Keratinocyte (primary cell): ENCODE data around the gene PLD5.

ENCODE experiments used
- CTCF ChIP-seq, 3 experiments: IDR thresholded peaks in 1 of 3; conservative IDR thresholded peaks in 1 of 3; optimal IDR thresholded peaks in 1 of 3; 2 replicates in 2 of 3; 3 replicates in 1 of 3; pipeline versions ENCODE3 to v1.5.1; 2011; ENCODE audit warnings: low read length in 3 of 3, mild to moderate bottlenecking in 3 of 3, moderate library complexity in 2 of 3, control low read depth in 1 of 3, inconsistent platforms in 1 of 3; ENCODE audit not compliant: insufficient read depth in 2 of 3; ENCODE audit errors: extremely low read depth in 1 of 3
- EZH2 ChIP-seq: IDR thresholded peaks from one replicate; pipeline ENCODE4 v1.6.1; 2012; ENCODE audit warnings: inconsistent platforms, mild to moderate bottlenecking, low read length, moderate library complexity

GRCh38 chr1:242196101-242196500 lies 328.4 kb downstream of the PLD5 start:
- TF ChIP-seq CTCF (optimal IDR thresholded peaks at IDR 0.05 in 1 of 3, IDR thresholded peaks at IDR 0.05 in 1 of 3, conservative IDR thresholded peaks at IDR 0.05 in 1 of 3; ENCODE audit: extremely low read depth in 1 of 3, insufficient read depth in 2 of 3, low read length in 3 of 3) = no peak
- no peak for TF ChIP-seq EZH2
